ENCODE measurements around the gene ASPHD1. TPM values are rescaled to one million over a fixed set of nuclear protein-coding genes. Genes with fewer than 3 reads are reported as not detected.

ASPHD1 gene
- total and polyA plus RNA-seq, 2 of the 4 experiments (the other 2 are of a cell fraction): 4.1 to 14.5 TPM

- no peak overlapping the region for H2BK5ac ChIP-seq (ENCODE audit: low read depth, low read length, poor library complexity, severe bottlenecking)
- peaks cover 5% of the 10 kb centered on the region; the same call in 1 of the 2 replicates for H3K27me3 ChIP-seq (ENCODE audit: control insufficient read depth, insufficient read depth, low read length)
- BruUV-seq (replicated peaks): no TSS peak
- no peaks in the 10 kb centered on the region; the same call in 1 of the 2 replicates for H3K9me1 ChIP-seq (ENCODE audit: insufficient read depth, low read length)
- 0 out of 2 replicates have a peak, but pooled peaks cover 2% of the 10 kb centered on the region for H3K36me3 ChIP-seq (ENCODE audit: control insufficient read depth, insufficient read depth, low read length)
- H3K9me3 ChIP-seq (ENCODE audit: control insufficient read depth, insufficient read depth, low read length): no peaks in the 10 kb centered on the region
- no peak overlapping the region for H2BK20ac ChIP-seq (ENCODE audit: low read depth, low read length)
- H3K4me3 ChIP-seq (ENCODE audit: insufficient read depth, low read depth, low read length): no peak overlapping the region
- dilution Hi-C loops (cut with HindIII; ENCODE audit: low sequenced_read_pairs, unreplicated experiment) (no loop called here), intact Hi-C loops (cut with micrococcal nuclease) (no loop called here), in situ Hi-C loops (cut with MboI; ENCODE audit: low sequenced_read_pairs) (no loop called here)
- no peak overlapping the region for H3K23ac ChIP-seq (ENCODE audit: low read depth, low read length)
- 60% methylated on average over 3 of the region's 4 CpGs; no CpG with 5 or more reads in 1 of the 2 experiments for WGBS, 2 experiments (ENCODE audit: extremely low coverage in 2 of 2, insufficient read length in 1 of 2)
- CTCF ChIA-PET: no interaction called here
- no peak overlapping the region for H3K4me2 ChIP-seq (ENCODE audit: low read depth, low read length)
- H2AFZ ChIP-seq (replicated peaks; ENCODE audit: low read length, poor library complexity): no peak overlapping the region
- H3K27ac ChIP-seq (ENCODE audit: insufficient read depth, low read length): no peak overlapping the region
- TF ChIP-seq SMC3 (IDR thresholded peaks at IDR 0.05; ENCODE audit: low read depth, low read length) (no peak), FOS (IDR thresholded peaks at IDR 0.05; ENCODE audit: low read depth, low read length) (no peak), USF2 (IDR thresholded peaks at IDR 0.05; ENCODE audit: low read depth, low read length) (no peak), CEBPB (IDR thresholded peaks at IDR 0.05; ENCODE audit: low read depth, low read length) (no peak), RAD21 (IDR thresholded peaks at IDR 0.05; ENCODE audit: low read length) (no peak), MAZ (IDR thresholded peaks at IDR 0.05; ENCODE audit: borderline replicate concordance, low read depth, low read length) (no peak), NFE2L2 (IDR thresholded peaks at IDR 0.05; ENCODE audit: low read depth, low read length) (no peak), RCOR1 (IDR thresholded peaks at IDR 0.05; ENCODE audit: insufficient replicate concordance, low read length) (no peak), CHD1 (IDR thresholded peaks at IDR 0.05; ENCODE audit: low read depth, low read length) (no peak), BHLHE40 (IDR thresholded peaks at IDR 0.05; ENCODE audit: low read depth, low read length) (no peak)
- no peak overlapping the region for H2BK120ac ChIP-seq (ENCODE audit: low read depth, low read length)
- ATAC-seq (ENCODE audit: low read depth): no peak
- H4K8ac ChIP-seq (ENCODE audit: low read depth in 2 of 2, low read length in 2 of 2): no peak overlapping the region
- peaks cover 7% of the 10 kb centered on the region; the same call in 1 of the 2 replicates for H4K20me1 ChIP-seq (ENCODE audit: insufficient read depth, low read length)
- no peak overlapping the region for H3K18ac ChIP-seq (ENCODE audit: low read depth, low read length)
- no peak overlapping the region for H3K14ac ChIP-seq (replicated peaks; ENCODE audit: low read depth, low read length)
- no peak overlapping the region for H3K9ac ChIP-seq (ENCODE audit: low read depth, low read length)
- DNase-seq: no peak
- POLR2A ChIA-PET (ENCODE audit: unreplicated experiment): no interaction called here
- H2AK5ac ChIP-seq (ENCODE audit: low read depth, low read length): no peak overlapping the region
- H2AK9ac ChIP-seq (replicated peaks; ENCODE audit: low read depth, low read length, poor library complexity): no peak overlapping the region
- no peak overlapping the region for H2BK15ac ChIP-seq (ENCODE audit: low read depth, low read length)
- no peak overlapping the region for H4K5ac ChIP-seq (ENCODE audit: low read depth, low read length)
- H3K4ac ChIP-seq (ENCODE audit: low read depth, low read length): no peak overlapping the region
- H4K91ac ChIP-seq (ENCODE audit: insufficient read depth, low read depth, low read length): no peak overlapping the region
- peaks cover 4 to 18% of the 10 kb centered on the region in 2 experiments; a peak in 3 of 4 replicates for H3K79me1 ChIP-seq (ENCODE audit: low read depth in 1 of 2, low read length in 2 of 2)
- H3K56ac ChIP-seq (ENCODE audit: extremely low read depth, insufficient read depth, low read length): no peak overlapping the region
- H3K4me1 ChIP-seq (ENCODE audit: control insufficient read depth, insufficient read depth, low read length): peaks cover 10% of the 10 kb centered on the region
Measured at GRCh38 chr16:29897333-29897732, 3.0 kb upstream of the ASPHD1 start.

Data from IMR-90 (cell line).